GM21737 (cell line): ENCODE results near the gene S1PR5.
"Not testable (repeated sequence)": the region's sequence is repeated elsewhere in the genome, so short reads cannot be mapped to it uniquely, and the experiment has no call there.

Experiments
- ATAC-seq: cut with Tn5 transposase; IDR thresholded peaks from one replicate; pipeline ENCODE4 v1.9.1; 2021; ENCODE audit warnings: mild to moderate bottlenecking, moderate library complexity; ENCODE audit not compliant: unreplicated experiment

S1PR5 gene

DNA sequence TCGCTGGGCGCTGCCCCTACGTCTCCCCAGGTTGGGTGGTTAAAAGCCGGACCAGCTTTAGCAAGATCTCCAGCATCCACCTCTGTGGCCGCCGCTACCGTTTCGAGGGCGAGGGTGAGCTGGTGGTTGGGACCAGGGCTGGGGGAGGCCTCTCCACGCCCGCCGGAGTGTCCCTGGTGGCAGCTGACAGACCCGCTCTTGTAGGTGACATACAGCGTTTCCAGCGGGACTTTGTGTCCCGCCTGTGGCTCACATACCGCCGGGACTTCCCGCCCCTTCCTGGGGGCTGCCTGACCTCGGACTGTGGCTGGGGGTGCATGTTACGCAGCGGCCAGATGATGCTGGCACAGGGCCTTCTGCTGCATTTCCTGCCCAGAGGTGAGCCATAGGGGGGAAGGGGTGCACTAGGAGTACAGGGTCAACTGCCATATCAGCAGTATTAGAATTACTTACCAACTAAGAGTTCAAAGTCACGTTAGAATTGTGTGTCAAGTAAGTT is 27.6 kb upstream of the S1PR5 start:
- ATAC-seq = no peak

DNA sequence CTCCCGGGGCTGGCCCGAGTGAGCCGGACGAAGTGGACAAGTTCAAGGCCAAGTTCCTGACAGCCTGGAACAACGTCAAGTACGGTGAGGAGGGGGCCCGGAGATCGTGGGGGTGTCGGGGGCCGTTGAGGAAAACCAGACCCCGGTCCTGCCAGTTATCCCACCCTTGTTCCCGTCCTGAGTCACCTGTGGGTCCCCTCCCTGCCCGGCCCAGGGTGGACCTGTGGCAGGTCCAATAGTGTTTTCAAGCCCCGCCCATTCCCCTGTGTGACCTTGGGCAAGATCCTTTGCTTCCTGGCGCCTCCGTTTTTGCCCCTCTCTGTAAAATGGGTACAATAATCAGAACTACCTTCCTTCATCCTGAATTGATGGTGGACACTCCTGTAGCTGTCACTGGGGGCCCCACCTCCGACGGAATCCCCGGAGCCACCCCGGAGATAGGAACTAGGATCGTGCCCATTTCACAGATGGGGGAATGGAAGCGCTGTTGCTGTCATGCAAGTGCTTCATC is 27.1 kb upstream of the S1PR5 start:
- ATAC-seq = no peak

GRCh38 chr19:10543420-10544241 is 26.4 kb upstream of the S1PR5 start, which contains the start of gene ATG4D:
ATG4D (plus strand) TSS chr19:10543904; CDS start chr19:10544091, 187 bp downstream.
- ATAC-seq = peak; percentile 66

DNA sequence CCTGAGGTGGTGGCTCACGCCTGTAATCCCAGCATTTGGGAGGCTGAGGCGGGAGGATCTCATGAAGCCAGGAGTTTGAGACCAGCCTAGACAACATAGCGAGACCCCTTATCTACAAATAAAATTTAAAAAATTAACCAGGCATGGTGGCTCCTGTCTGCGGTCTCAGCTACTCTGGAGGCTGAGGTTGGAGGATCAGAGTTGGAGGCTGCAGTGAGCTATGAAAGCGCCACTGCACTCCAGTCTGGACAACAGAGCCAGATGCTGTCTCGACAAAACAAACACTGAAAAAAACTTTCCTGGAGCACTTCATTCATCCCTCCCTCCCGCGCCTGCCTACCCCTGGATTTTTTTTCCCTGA is 25.8 kb upstream of the S1PR5 start:
- ATAC-seq = no peak

DNA sequence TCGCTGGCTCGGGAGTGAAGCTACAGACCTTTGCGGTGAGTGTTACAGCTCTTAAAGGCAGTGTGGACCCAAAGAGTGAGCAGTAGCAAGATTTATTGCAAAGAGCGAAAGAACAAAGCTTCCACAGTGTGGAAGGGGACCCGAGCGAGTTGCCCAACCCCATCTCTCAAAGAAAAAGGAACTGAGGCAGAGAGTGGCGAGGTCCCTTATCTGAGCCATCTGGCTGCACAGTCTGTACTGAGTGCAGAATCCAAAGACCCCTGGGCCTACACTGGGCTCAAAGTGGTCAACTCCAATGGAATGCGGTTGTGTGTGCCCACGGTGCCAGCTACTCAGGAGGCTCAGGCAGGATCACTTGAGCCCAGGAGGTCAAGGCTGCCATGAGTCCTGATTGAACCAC is 21.8 kb upstream of the S1PR5 start:
- not testable (repeated sequence) for ATAC-seq

DNA sequence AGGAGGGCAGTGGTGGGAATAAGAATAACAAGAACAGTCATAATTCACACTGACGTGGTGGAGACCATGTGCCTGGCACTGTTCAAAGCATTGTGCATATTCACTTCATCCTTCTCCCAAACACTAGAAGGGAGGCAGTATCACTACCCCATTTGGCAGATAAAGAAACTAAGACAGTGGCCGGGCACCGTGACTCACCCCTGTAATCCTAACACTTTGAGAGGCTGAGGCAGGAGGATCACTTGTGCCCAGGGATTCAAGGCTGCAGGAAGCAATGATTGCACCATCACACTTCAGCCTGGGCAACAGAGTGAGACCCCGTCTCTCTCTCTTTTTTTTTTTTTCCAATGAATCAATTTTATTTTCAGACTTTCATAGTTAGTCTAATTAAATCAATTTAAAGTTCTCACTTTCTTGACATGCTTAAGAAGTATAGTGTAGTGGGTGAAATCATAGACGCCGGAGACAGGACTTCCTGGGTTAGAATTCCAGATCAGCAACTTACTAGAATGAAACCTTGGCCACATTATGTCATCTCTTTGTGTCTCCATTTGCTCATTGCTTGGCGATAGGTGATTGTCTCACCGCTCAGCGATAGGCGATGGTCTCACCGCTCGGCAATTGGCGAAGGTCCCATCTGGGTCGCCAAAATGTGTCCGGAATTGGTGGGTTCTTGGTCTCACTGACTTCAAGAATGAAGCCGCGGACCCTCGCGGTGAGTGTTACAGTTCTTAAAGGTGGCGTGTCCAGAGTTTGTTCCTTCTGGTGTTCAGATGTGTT is 21.1 kb upstream of the S1PR5 start:
- no peak for ATAC-seq

- ATAC-seq = no peak
These were observed 20.4 kb upstream of the S1PR5 start for GRCh38 chr19:10537668-10538067.

DNA sequence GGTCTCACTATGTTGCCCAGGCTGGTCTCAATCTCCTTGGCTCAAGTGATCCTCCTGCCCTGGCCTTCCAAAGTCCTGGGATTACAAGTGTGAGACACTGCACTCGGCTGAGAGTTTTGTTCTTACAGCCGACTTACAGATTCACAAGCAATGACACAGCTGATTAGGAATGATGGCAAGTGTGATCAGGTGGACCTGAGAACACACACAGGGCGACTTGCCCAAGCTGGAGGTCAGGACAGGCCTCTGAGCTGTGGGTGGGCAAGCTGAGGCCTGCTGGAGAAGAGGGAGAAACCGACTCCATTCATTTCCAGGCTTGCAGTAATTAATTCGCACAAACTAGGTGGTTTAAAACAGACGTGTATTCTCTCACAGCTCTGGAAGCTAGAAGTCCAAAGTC is 18.4 kb upstream of the S1PR5 start:
- no peak for ATAC-seq

- no peak for ATAC-seq
These were observed 16.6 kb upstream of the S1PR5 start for GRCh38 chr19:10533646-10534386.

- ATAC-seq = no peak
These were observed 15.2 kb upstream of the S1PR5 start for GRCh38 chr19:10532457-10532856.

DNA sequence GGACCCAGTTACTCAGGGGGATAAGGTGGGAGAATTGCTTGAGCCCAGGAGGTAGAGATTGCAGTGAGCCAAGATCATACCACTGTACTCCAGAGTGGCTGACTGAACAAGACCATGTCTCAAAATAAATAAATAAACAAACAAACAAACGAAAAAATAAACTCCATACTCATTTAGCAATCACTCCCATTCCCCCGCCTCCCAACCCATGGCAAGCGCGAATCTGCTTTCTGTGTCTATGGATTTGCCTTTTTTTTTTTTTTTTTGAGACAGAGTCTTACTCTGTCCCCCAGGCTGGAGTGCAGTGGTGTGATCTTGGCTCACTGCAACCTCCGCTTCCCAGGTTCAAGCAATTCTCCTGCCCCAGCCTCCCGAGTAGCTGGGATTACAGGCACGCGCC is 9.6 kb upstream of the S1PR5 start:
- ATAC-seq = not testable (repeated sequence)

DNA sequence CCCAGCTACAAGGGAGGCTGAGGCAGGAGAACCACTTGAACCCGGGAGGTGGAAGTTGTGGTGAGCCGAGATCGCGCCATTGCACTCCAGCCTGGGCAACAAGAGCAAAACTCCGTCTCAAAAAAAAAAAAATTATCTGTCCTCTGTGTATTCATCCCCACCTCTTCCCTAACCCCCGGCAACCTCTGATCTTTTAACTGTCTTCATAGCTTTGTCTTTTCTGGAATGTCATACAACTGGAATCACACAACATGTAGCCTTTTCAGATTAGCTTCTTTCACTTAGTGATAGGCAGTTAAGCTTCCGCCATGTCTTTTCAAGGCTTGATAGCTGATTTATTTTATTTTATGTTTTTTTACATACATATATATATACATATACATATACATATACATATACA is 8.4 kb upstream of the S1PR5 start:
- ATAC-seq = no peak

DNA sequence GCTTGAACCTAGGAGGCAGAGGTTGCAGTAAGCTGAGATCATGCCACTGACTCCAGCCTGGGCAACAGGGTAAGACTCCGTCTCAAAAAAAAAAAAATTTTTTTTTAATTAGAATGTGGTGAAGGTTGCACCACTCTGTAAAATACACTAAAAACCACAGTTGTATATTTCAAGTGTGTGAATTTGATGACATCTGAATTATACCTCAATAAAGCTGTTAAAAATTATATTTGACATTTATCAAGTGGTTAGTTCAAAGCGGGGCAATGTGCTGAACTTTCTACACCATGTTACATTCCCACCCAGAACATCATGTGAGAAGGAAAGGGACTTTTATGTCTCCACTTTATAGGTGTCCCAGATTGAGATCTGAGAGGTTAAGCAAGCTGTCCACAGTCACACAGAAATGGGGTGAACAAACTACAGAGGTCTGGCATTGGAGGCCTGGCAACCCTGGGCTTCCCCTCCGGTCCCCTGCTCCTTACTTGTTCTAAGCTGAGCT is 5.9 kb upstream of the S1PR5 start:
- no peak for ATAC-seq

- no peak for ATAC-seq
These were observed 4.4 kb upstream of the S1PR5 start for GRCh38 chr19:10521461-10522171.

- ATAC-seq = no peak
These were observed 3.5 kb upstream of the S1PR5 start for GRCh38 chr19:10520652-10521318.

DNA sequence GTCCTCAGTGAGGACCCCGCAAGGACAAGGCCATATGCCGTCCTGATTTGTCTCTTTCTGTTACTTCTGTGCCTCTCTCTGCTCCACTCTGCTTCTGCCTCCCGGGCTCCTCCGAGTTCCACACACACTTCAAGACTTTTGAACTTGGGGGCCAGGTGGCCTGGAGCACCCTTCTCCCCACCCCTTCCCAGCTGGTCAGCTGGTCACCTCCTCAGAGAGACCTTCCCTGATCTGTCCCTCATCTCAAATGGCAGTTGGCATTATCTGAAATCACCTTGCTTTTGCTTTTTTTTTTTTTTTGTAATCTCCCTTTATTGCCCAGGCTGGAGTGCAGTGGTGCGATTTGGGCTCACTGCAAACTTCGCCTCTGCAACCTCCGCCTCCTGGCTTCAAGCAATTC is 2.2 kb upstream of the S1PR5 start:
- ATAC-seq = no peak

GRCh38 chr19:10518444-10519361 is 1.5 kb upstream of the S1PR5 start:
- no peak for ATAC-seq

- ATAC-seq = no peak
These were observed 655 bp upstream of the S1PR5 start for GRCh38 chr19:10517760-10518443.
